Activated CD4-positive, CD25-positive, alpha-beta regulatory T cell treated with anti-CD3 and anti-CD28 coated beads, Interleukin-2, amount 50 U/mL, for 16 hours (primary cell): ENCODE results near the gene FOSL1.

Experiments
- DNase-seq: peaks from one replicate; pipeline ENCODE4 v3.0.0-alpha.2; 2020; ENCODE audit warnings: low read depth, low spot score

FOSL1 gene

GRCh38 chr11:65882120-65883057, 17.8 kb downstream of the FOSL1 start:
- DNase-seq: no peak

- DNase-seq: no peak
Observed at GRCh38 chr11:65880844-65881421, 19.3 kb downstream of the FOSL1 start.

GRCh38 chr11:65880027-65880426, 20.2 kb downstream of the FOSL1 start:
- no peak for DNase-seq

GRCh38 chr11:65879617-65880016, 20.6 kb downstream of the FOSL1 start, which contains the start of gene CTSW:
Gene CTSW (plus strand): TSS chr11:65879837. CDS start chr11:65879855, 18 bp downstream.
- no peak for DNase-seq

- peak; percentile 93 for DNase-seq
Observed at GRCh38 chr11:65873318-65874156, 26.7 kb downstream of the FOSL1 start.

GRCh38 chr11:65872586-65873317, 27.4 kb downstream of the FOSL1 start, which contains the start of gene EFEMP2:
Gene EFEMP2 (minus strand): TSS chr11:65872800. CDS start chr11:65872354, 446 bp downstream.
- no peak for DNase-seq

- DNase-seq: no peak
Observed at GRCh38 chr11:65871811-65872548, 28.2 kb downstream of the FOSL1 start.

- DNase-seq: no peak
Observed at GRCh38 chr11:65870706-65871681, 29.2 kb downstream of the FOSL1 start.

- DNase-seq: no peak
Observed at GRCh38 chr11:65870307-65870658, 29.9 kb downstream of the FOSL1 start.

GRCh38 chr11:65869643-65870306, 30.4 kb downstream of the FOSL1 start:
- DNase-seq: no peak

GRCh38 chr11:65868907-65869306, 31.3 kb downstream of the FOSL1 start:
- DNase-seq: no peak

- no peak for DNase-seq
Observed at GRCh38 chr11:65868076-65868667, 32.0 kb downstream of the FOSL1 start.

- no peak for DNase-seq
Observed at GRCh38 chr11:65867284-65868071, 32.7 kb downstream of the FOSL1 start.

GRCh38 chr11:65866509-65867283, 33.5 kb downstream of the FOSL1 start:
- no peak for DNase-seq

GRCh38 chr11:65865550-65866172, 34.5 kb downstream of the FOSL1 start:
- DNase-seq: no peak

GRCh38 chr11:65864706-65865471, 35.3 kb downstream of the FOSL1 start:
- no peak for DNase-seq
